Brain microvascular endothelial cell (primary cell): ENCODE results near the gene IRF2BPL.

ENCODE experiments used
- DNase-seq: peaks from one replicate; pipeline ENCODE4 v3.0.0-alpha.2; 2020
- H3K27ac ChIP-seq: fragments of 250-450 bp; sonication (Bioruptor Pico); 2 replicates; pipeline ENCODE4 v1.5.1; 2020; ENCODE audit warnings: mild to moderate bottlenecking, moderate library complexity
- H3K27me3 ChIP-seq: fragments of 250-450 bp; sonication (Bioruptor Pico); replicated peaks from 2 replicates; pipeline ENCODE4 v1.5.1; 2020; ENCODE audit warnings: mild to moderate bottlenecking
- H3K36me3 ChIP-seq: fragments of 250-450 bp; sonication (Bioruptor Pico); replicated peaks from 2 replicates; pipeline ENCODE4 v1.5.1; 2020; ENCODE audit warnings: mild to moderate bottlenecking
- H3K4me3 ChIP-seq: 2 replicates; pipeline ENCODE4 v1.5.1; 2011; ENCODE audit warnings: low read depth, mild to moderate bottlenecking, control low read depth, low read length, moderate library complexity
- in situ Hi-C: cut with HindIII; loops from 2 replicates; pipeline ENCODE4 v1.10.0; 2017; ENCODE audit warnings: low sequenced_read_pairs, low pct_ligation_motif_present
- TF ChIP-seq, protein P1 (sequence below): IDR thresholded peaks from 2 replicates; pipeline ENCODE4 v1.5.1; 2011; ENCODE audit warnings: low read depth, mild to moderate bottlenecking, moderate library complexity, low read length, control low read depth, inconsistent platforms; ENCODE audit errors: missing control alignments

The IRF2BPL gene

DNA sequence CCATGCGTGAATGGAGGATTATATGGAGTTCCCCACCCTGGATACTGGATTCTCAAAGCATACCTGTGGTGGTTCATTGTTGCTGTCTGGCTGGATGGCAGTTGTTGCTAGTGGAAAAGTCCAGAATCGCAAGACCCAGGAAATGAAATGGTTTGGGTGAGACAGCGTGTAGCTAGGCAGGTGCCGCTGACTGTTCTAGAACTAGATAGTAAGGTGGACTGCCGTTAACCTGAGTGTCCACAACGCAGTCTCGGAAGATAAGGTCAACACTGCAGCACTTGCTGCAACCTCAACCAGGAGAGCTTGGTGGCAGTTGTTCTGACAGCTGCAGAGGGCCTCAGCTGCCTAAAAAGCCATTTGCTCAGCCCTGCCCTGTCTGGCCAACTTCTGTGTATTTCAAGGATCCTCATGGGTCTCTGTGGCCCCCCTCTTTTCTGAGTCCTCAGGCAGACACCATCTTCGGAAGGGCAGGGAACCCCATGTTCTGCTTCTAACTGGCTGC lies 15.5 kb upstream of the IRF2BPL start:
- peak overlapping the region; percentile 99 for H3K27ac ChIP-seq
- no peaks in the 10 kb centered on the region for H3K36me3 ChIP-seq
- in situ Hi-C loops = no loop called here
- TF ChIP-seq, protein P1, sequence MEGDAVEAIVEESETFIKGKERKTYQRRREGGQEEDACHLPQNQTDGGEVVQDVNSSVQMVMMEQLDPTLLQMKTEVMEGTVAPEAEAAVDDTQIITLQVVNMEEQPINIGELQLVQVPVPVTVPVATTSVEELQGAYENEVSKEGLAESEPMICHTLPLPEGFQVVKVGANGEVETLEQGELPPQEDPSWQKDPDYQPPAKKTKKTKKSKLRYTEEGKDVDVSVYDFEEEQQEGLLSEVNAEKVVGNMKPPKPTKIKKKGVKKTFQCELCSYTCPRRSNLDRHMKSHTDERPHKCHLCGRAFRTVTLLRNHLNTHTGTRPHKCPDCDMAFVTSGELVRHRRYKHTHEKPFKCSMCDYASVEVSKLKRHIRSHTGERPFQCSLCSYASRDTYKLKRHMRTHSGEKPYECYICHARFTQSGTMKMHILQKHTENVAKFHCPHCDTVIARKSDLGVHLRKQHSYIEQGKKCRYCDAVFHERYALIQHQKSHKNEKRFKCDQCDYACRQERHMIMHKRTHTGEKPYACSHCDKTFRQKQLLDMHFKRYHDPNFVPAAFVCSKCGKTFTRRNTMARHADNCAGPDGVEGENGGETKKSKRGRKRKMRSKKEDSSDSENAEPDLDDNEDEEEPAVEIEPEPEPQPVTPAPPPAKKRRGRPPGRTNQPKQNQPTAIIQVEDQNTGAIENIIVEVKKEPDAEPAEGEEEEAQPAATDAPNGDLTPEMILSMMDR = no peak
- H3K27me3 ChIP-seq = no peaks in the 10 kb centered on the region
- H3K4me3 ChIP-seq = no peak overlapping the region
- no peak for DNase-seq

DNA sequence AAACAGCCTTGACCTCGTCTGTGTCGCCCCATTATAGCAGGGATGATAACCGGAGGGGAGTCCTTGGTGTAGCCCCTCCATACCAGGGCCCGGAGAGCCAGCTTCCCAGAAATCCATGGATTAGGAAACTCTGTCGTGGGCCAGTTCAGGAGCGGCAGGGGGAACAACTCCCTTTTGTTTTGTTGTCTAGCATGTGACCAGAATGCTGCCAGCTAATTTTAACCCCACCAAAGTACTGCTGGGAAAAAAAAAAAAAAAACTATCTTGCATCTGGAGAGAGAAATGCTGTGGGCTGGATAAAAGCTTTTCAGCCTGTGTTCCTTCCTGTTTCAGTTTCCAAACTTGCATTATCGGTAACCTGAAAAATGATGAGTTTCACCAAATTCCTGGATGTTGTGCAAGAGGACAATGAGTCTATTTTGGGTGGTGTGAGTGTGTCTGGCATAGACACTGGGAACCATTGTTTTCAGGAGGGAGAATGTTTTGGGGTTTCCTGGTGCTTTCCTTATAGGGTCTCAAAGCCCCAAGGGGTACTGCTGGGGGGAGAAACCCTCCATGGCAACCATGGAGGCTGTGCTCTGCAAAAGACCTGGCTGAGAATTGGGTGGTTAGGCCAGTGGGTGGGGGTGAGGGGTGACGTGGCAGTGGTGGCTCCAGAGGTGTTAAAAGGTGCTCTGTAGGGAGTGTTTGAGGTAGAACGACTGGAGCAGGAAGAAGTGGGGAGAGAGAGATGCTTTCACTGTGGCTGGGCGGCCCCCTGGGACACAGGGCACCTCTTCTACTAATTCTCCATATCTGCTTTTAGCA lies 14.9 kb upstream of the IRF2BPL start:
- TF ChIP-seq, protein P1 = no peak
- no peaks in the 10 kb centered on the region for H3K27me3 ChIP-seq
- H3K27ac ChIP-seq = peak overlapping the region; percentile 99
- no peak overlapping the region for H3K4me3 ChIP-seq
- DNase-seq = peak; percentile 59
- no peaks in the 10 kb centered on the region for H3K36me3 ChIP-seq
- in situ Hi-C loops = no loop called here

DNA sequence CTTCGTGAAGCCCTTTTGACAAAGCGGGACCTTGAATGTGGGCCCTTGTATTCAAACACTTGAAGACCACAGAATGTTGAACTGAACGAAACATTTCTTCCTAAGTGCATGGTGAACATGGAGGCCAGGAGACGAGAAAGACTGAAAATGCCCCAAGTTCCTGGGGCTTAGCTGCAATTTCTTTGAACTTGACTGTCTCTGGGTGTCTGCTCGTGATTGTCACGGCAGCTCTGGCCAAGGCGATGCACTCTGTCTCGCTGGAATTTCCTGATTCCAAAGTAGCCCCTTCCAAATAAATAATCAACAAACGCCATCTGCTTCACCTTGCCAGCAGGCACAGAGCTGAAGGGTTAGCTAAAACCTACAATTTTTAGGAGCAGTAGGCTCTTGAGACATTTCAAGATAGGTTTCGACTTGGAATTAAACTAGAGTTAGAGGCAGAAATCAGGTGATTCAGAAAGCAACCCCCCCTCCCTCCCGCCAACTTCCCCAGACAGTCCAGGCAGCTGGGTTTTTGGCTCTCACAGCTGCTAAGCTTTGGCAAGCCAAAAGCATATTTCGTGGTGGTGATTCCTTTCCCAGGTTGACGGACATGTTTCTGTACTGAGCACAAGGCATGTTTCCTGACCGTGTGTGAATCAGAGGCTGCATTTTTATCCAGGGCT lies 13.5 kb upstream of the IRF2BPL start:
- H3K36me3 ChIP-seq = no peaks in the 10 kb centered on the region
- peak overlapping the region; percentile 99 for H3K27ac ChIP-seq
- TF ChIP-seq, protein P1 = no peak
- peak; percentile 87 for DNase-seq
- H3K27me3 ChIP-seq = no peaks in the 10 kb centered on the region
- H3K4me3 ChIP-seq = no peak overlapping the region
- in situ Hi-C loops = no loop called here

DNA sequence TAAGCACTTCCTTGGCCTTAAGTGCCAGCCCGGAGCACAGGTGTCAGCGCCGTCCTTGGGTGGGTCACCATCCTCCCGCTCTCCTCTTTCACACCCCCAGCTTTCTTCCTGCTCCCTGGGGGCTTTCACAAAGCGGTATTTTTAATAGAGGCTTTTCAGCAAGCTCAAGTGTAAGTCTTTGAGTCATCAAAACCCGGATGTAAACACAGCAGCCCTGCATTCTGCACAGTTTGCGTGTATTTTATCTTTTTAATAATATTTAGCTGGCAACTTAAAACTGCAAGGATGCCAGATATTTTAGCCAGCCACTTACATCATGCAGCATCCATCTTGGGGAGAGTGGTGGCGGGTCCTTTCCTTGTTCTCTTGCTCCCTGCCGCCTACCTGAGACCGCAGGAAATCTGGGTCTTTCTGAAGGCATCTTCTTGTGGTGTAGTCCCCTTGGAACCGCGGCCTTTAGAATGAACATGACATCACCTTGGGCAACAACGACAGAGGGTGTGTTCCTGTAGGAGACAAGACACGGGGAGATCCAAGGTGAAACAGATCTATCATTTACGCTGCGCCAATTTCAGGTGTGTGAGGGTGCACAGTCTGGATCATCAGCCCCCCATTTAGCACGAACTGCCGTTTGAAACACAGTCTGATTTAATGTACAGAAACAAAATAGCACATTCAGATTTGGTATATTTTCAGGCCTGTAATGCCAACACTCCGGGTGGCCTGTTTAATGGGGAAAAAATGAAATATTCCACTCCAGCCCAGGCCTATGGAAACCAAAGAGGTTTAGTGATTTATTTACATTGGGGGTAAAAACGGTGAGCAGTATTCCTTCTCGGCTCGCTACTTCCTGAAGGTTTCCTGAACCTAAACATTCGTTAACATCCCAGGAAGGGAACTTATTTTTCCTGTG lies 12.5 kb upstream of the IRF2BPL start:
- TF ChIP-seq, protein P1 = no peak
- peak overlapping the region; percentile 99 for H3K27ac ChIP-seq
- peak; percentile 92 for DNase-seq
- peak overlapping the region; percentile 35 for H3K4me3 ChIP-seq
- no peaks in the 10 kb centered on the region for H3K36me3 ChIP-seq
- in situ Hi-C loops = no loop called here
- H3K27me3 ChIP-seq = no peaks in the 10 kb centered on the region

DNA sequence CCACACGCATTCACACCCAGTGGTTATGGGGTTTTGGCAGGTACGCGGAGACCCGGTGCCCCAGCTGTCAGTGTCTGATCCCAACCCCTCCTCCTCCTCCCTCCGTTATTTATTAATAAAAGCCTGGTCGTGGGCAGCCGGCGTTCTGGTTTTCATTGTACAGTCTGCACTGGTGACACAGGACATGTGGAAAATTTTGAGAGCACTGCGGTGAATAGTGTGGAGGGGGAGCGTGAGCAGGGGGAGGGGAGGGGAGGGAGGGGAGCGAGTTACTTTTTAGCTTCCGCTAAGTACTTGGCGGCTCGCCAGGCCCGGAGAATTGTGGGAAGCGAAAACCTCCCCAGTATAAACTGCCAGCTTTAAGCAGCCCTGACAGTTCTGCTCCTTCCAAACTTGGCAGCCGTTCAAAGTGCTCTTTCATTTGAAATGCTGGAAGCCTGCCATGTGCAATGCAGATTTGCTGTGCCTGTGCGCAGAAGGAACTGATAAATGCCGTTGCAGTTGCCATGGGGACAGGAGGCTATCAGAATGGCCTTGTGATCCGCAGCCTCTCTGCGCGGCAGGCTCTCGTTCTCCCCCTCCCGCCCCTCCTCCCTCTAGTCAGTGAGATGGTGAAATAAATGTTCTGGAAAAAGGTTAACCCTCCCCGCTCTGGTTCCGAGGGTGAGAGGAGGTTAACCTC lies 11.7 kb upstream of the IRF2BPL start:
- TF ChIP-seq, protein P1 = no peak
- Histone ChIP-seq H3K4me3 (peak overlapping the region; percentile 35), H3K36me3 (no peaks in the 10 kb centered on the region), H3K27me3 (no peaks in the 10 kb centered on the region), H3K27ac (peak overlapping the region; percentile 99)
- peak; percentile 100 for DNase-seq
- in situ Hi-C loops = no loop called here
